Mesodermal cell (in vitro differentiated cells): Measurements from ENCODE around the gene CHST6.
"Not testable (repeated sequence)": the region's sequence is repeated elsewhere in the genome, so short reads cannot be mapped to it uniquely, and the experiment has no call there.

Experiments used
- H3K27ac ChIP-seq: 2 replicates; pipeline ENCODE4 v1.7.0; 2013; ENCODE audit warnings: mild to moderate bottlenecking, low read depth, low read length, moderate library complexity; ENCODE audit not compliant: severe bottlenecking
- H3K36me3 ChIP-seq: 2 replicates; pipeline ENCODE4 v1.7.1; 2013; ENCODE audit warnings: mild to moderate bottlenecking, low read length, moderate library complexity; ENCODE audit not compliant: control insufficient read depth, insufficient read depth
- H3K4me1 ChIP-seq: one replicate; pipeline ENCODE4 v1.7.1; 2013; ENCODE audit warnings: mild to moderate bottlenecking, low read length; ENCODE audit not compliant: insufficient read depth, control insufficient read depth, poor library complexity, severe bottlenecking
- H3K4me3 ChIP-seq: 2 replicates; pipeline ENCODE4 v1.7.0; 2013; ENCODE audit warnings: low read length, control low read depth, mild to moderate bottlenecking; ENCODE audit not compliant: insufficient read depth, poor library complexity, severe bottlenecking; ENCODE audit errors: extremely low read depth
- H3K9me3 ChIP-seq: 2 replicates; pipeline ENCODE4 v1.7.1; 2013; ENCODE audit warnings: mild to moderate bottlenecking, low read length, moderate library complexity; ENCODE audit not compliant: control insufficient read depth
- WGBS, 2 experiments: methylation state at CpG; one replicate each; pipeline ENCODE4 v1.1.5; 2013; ENCODE audit warnings: missing lambda C conversion rate in 2 of 2; ENCODE audit not compliant: insufficient coverage in 2 of 2; 5-methylcytosine and 5-hydroxymethylcytosine counted together

Gene CHST6

GRCh38 chr16:75459691-75460090 lies 35.5 kb downstream of the CHST6 start:
- Histone ChIP-seq H3K27ac (no peak overlapping the region), H3K9me3 (no peaks in the 10 kb centered on the region), H3K4me1 (no peaks in the 10 kb centered on the region), H3K4me3 (no peak overlapping the region), H3K36me3 (peaks cover 31% of the 10 kb centered on the region)
- 94 to 100% methylated on average over 3 of the region's 4 CpGs for WGBS, 2 experiments

- Histone ChIP-seq H3K36me3 (peaks cover 31% of the 10 kb centered on the region), H3K4me3 (no peak overlapping the region), H3K4me1 (no peaks in the 10 kb centered on the region), H3K27ac (no peak overlapping the region), H3K9me3 (no peaks in the 10 kb centered on the region)
- 100% methylated on average over 2 of the region's 2 CpGs for WGBS, 2 experiments
These were observed 36.8 kb downstream of the CHST6 start for GRCh38 chr16:75458439-75458838.

GRCh38 chr16:75458029-75458428 lies 37.2 kb downstream of the CHST6 start:
- Histone ChIP-seq H3K9me3 (no peaks in the 10 kb centered on the region), H3K4me3 (no peak overlapping the region), H3K4me1 (no peaks in the 10 kb centered on the region), H3K36me3 (peaks cover 32% of the 10 kb centered on the region), H3K27ac (no peak overlapping the region)
- 90 to 100% methylated on average over 2 of the region's 4 CpGs for WGBS, 2 experiments

GRCh38 chr16:75457485-75458021 lies 37.7 kb downstream of the CHST6 start:
- H3K9me3 ChIP-seq: no peaks in the 10 kb centered on the region
- no peak overlapping the region for H3K4me3 ChIP-seq
- H3K4me1 ChIP-seq: no peaks in the 10 kb centered on the region
- WGBS, 2 experiments: 78 to 95% methylated on average over 1 to 3 of the region's 5 CpGs
- H3K36me3 ChIP-seq: peaks cover 34% of the 10 kb centered on the region
- H3K27ac ChIP-seq: no peak overlapping the region

GRCh38 chr16:75456971-75457370 lies 38.3 kb downstream of the CHST6 start:
- Histone ChIP-seq H3K4me3 (no peak overlapping the region), H3K27ac (no peak overlapping the region), H3K4me1 (no peaks in the 10 kb centered on the region), H3K36me3 (peaks cover 32% of the 10 kb centered on the region), H3K9me3 (no peaks in the 10 kb centered on the region)
- 80 to 86% methylated on average over 1 of the region's 1 CpG for WGBS, 2 experiments

- H3K36me3 ChIP-seq: peaks cover 32% of the 10 kb centered on the region
- 95 to 97% methylated on average over 3 of the region's 4 CpGs for WGBS, 2 experiments
- H3K4me3 ChIP-seq, H3K27ac ChIP-seq, H3K4me1 ChIP-seq, H3K9me3 ChIP-seq: not testable (repeated sequence)
These were observed 38.8 kb downstream of the CHST6 start for GRCh38 chr16:75456486-75456885.

- Histone ChIP-seq H3K4me3 (no peak overlapping the region), H3K36me3 (peaks cover 33% of the 10 kb centered on the region), H3K4me1 (no peaks in the 10 kb centered on the region), H3K27ac (no peak overlapping the region), H3K9me3 (no peaks in the 10 kb centered on the region)
- WGBS, 2 experiments: 67 to 76% methylated on average over 5 of the region's 5 CpGs
These were observed 39.6 kb downstream of the CHST6 start for GRCh38 chr16:75455677-75456076.

GRCh38 chr16:75452464-75453190 lies 42.6 kb downstream of the CHST6 start:
- Histone ChIP-seq H3K27ac (no peak overlapping the region), H3K36me3 (peaks cover 42% of the 10 kb centered on the region), H3K4me3 (no peak overlapping the region), H3K4me1 (no peaks in the 10 kb centered on the region), H3K9me3 (no peaks in the 10 kb centered on the region)
- WGBS, 2 experiments: 88 to 96% methylated on average over 12 of the region's 12 CpGs

GRCh38 chr16:75446416-75446815 lies 48.8 kb downstream of the CHST6 start:
- Histone ChIP-seq H3K36me3 (peaks cover 60% of the 10 kb centered on the region), H3K27ac (no peak overlapping the region), H3K4me3 (no peak overlapping the region)

GRCh38 chr16:75445298-75445697 lies 49.9 kb downstream of the CHST6 start:
- Histone ChIP-seq H3K4me3 (no peak overlapping the region), H3K4me1 (no peaks in the 10 kb centered on the region), H3K36me3 (peaks cover 50% of the 10 kb centered on the region), H3K9me3 (no peaks in the 10 kb centered on the region), H3K27ac (no peak overlapping the region)
- 67% methylated on average over 4 of the region's 5 CpGs; no CpG with 5 or more reads in 1 of the 2 experiments for WGBS, 2 experiments

More at GRCh38 chr16:75446416-75446815, 48.8 kb downstream of the CHST6 start:
- H3K9me3 ChIP-seq: no peaks in the 10 kb centered on the region
- no peaks in the 10 kb centered on the region for H3K4me1 ChIP-seq

- WGBS, 2 experiments: 92 to 100% methylated on average over 2 of the region's 3 CpGs
These were observed 51.9 kb downstream of the CHST6 start for GRCh38 chr16:75443298-75443697.

More at GRCh38 chr16:75443298-75443697, 51.9 kb downstream of the CHST6 start:
- Histone ChIP-seq H3K27ac (no peak overlapping the region), H3K4me3 (no peak overlapping the region), H3K36me3 (peaks cover 35% of the 10 kb centered on the region), H3K9me3 (no peaks in the 10 kb centered on the region), H3K4me1 (no peaks in the 10 kb centered on the region)
